T47D (cell line): ENCODE data around the gene OR10G7.

Source experiments
- DNase-seq, 2 experiments: peaks; one replicate each; pipeline versions ENCODE4 v3.0.0 to v3.0.0-alpha.2; 2011 to 2012; ENCODE audit warnings: low read depth in 1 of 2, low spot score in 1 of 2
- JUND ChIP-seq: IDR thresholded peaks from 2 replicates; pipeline ENCODE4 v1.6.1; 2012; ENCODE audit warnings: low read depth
- in situ Hi-C: cut with HindIII; loops from 2 replicates; pipeline ENCODE4 v1.10.0; 2016; ENCODE audit warnings: low sequenced_read_pairs, low pct_unique_long_range_greater_than_20kb

OR10G7 gene

DNA sequence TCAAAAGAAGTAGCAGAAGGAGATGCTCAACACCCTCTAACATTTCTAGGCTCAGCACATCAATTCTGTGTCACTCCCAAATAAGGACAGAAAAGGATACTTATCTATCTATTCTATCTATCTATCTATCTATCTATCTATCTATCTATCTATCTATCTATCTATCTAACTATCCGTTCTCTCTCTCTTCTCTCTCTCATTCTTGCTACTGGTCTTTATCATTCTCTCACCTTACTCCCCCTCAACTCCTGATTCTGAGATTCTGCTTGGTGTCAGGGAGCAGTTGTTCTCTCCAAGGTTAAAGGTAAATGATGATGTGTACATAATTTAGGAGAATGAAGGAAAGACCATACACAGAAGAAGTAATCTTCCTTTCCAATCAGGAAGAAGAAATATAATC is 46.0 kb downstream of the OR10G7 start, which contains the start of gene OR10G6:
Gene OR10G6, minus strand, starts transcription at position 43 of the 400 bp plus-strand sequence. Its CDS starts 0 bp downstream, at position 43.
- in situ Hi-C loops, result no loop called here
- no peak for TF ChIP-seq JUND
- DNase-seq, result no peak
